OCI-LY3 (cell line): ENCODE measurements around the gene SLC50A1.

Experiments used
- H2AFZ ChIP-seq: fragments of 200-600, 300-600 bp; shearing (Covaris generic); 2 replicates; pipeline ENCODE4 v1.6.0; 2014; ENCODE audit warnings: antibody characterized with exemption, low read depth, low read length
- H3K27ac ChIP-seq: fragments of 200-600, 300-600 bp; sonication (generic); 2 replicates; pipeline ENCODE4 v1.5.1; 2014; ENCODE audit warnings: mild to moderate bottlenecking, low read length, moderate library complexity, mixed read lengths
- H3K27me3 ChIP-seq: fragments of 200-600, 300-600 bp; sonication (generic); 2 replicates; pipeline ENCODE4 v1.6.1; 2014; ENCODE audit warnings: low read depth, low read length, mixed read lengths
- H3K36me3 ChIP-seq: fragments of 200-600, 300-600 bp; sonication (generic); replicated peaks from 2 replicates; pipeline ENCODE3; 2014; ENCODE audit warnings: low read depth, low read length, mixed read lengths
- H3K4me1 ChIP-seq: fragments of 300-600, 200-600 bp; sonication (generic); 2 replicates; pipeline ENCODE4 v1.6.1; 2014; ENCODE audit warnings: low read length, mixed read lengths
- H3K4me2 ChIP-seq: fragments of 200-600, 300-600 bp; sonication (generic); 2 replicates; pipeline ENCODE4 v1.6.1; 2014; ENCODE audit warnings: low read length, mixed read lengths
- H3K4me3 ChIP-seq: fragments of 300-600, 200-600 bp; sonication (generic); 2 replicates; pipeline ENCODE4 v1.5.1; 2014; ENCODE audit warnings: antibody characterized with exemption, mild to moderate bottlenecking, low read length, moderate library complexity
- H3K79me2 ChIP-seq: fragments of 300-600, 200-600 bp; shearing (Covaris generic); 2 replicates; pipeline ENCODE4 v1.6.1; 2014; ENCODE audit warnings: mild to moderate bottlenecking, low read length, mixed read lengths
- H3K9ac ChIP-seq: fragments of 300-600, 200-600 bp; shearing (Covaris generic); 2 replicates; pipeline ENCODE4 v1.6.0; 2014; ENCODE audit warnings: mild to moderate bottlenecking, low read length, moderate library complexity
- H3K9me3 ChIP-seq: fragments of 200-600, 300-600 bp; shearing (Covaris generic); 2 replicates; pipeline ENCODE4 v1.6.1; 2014; ENCODE audit warnings: low read length, mixed read lengths; ENCODE audit not compliant: insufficient read depth
- H4K20me1 ChIP-seq: fragments of 200-600, 300-600 bp; sonication (generic); 2 replicates; pipeline ENCODE4 v1.6.1; 2016; ENCODE audit warnings: low read length, mixed read lengths; ENCODE audit not compliant: insufficient read depth
- EZH2phosphoT487 ChIP-seq: fragments of 200-600 bp; shearing (Covaris generic); IDR thresholded peaks from 2 replicates; pipeline ENCODE4 v1.6.1; 2018; ENCODE audit warnings: antibody characterized with exemption, mixed run types, low read depth
- TF ChIP-seq, protein P1 (sequence below): fragments of 200-600, 300-600 bp; sonication (generic); IDR thresholded peaks from 2 replicates; pipeline ENCODE4 v1.5.1; 2014; ENCODE audit warnings: antibody characterized with exemption, low read length, low read depth

Gene SLC50A1

GRCh38 chr1:155181371-155182051 is 45.9 kb downstream of the SLC50A1 start:
- Histone ChIP-seq H3K9me3 (no peaks in the 10 kb centered on the region), H3K27ac (no peak overlapping the region), H3K4me2 (no peak overlapping the region), H4K20me1 (no peaks in the 10 kb centered on the region), H3K36me3 (peaks cover 19% of the 10 kb centered on the region), H2AFZ (no peak overlapping the region), H3K9ac (no peak overlapping the region), H3K4me1 (peaks cover 31% of the 10 kb centered on the region), H3K79me2 (no peaks in the 10 kb centered on the region), H3K4me3 (no peak overlapping the region), H3K27me3 (no peaks in the 10 kb centered on the region)
- TF ChIP-seq, protein P1, sequence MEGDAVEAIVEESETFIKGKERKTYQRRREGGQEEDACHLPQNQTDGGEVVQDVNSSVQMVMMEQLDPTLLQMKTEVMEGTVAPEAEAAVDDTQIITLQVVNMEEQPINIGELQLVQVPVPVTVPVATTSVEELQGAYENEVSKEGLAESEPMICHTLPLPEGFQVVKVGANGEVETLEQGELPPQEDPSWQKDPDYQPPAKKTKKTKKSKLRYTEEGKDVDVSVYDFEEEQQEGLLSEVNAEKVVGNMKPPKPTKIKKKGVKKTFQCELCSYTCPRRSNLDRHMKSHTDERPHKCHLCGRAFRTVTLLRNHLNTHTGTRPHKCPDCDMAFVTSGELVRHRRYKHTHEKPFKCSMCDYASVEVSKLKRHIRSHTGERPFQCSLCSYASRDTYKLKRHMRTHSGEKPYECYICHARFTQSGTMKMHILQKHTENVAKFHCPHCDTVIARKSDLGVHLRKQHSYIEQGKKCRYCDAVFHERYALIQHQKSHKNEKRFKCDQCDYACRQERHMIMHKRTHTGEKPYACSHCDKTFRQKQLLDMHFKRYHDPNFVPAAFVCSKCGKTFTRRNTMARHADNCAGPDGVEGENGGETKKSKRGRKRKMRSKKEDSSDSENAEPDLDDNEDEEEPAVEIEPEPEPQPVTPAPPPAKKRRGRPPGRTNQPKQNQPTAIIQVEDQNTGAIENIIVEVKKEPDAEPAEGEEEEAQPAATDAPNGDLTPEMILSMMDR = no peak
- TF ChIP-seq EZH2phosphoT487 = no peak

DNA sequence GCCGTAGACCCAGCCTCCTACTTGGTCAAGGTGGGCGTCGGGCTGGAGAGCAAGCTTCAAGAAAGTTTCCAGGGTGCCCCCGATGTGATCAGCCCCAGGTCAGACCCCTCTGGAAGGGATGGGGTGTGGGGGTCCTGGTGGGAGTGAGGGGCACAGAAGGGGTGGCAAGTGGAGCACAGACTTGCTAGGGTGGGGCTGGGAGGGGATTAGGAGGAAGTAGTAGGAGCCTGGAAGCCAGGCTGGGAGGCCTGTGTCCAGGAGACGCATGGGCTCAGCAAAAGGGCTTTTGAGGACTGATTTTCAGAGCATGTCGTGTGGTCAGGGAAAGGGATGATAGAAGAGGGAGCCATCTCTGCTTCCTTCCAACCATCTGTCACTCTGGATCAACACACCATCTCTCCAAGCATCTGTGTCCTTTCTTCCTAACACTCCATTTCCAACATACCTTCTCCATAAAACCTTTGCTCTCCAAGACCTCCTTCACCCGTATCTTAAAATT is 46.4 kb downstream of the SLC50A1 start:
- Histone ChIP-seq H3K27ac (no peak overlapping the region), H3K9ac (no peak overlapping the region), H3K4me1 (peaks cover 26% of the 10 kb centered on the region), H3K27me3 (no peaks in the 10 kb centered on the region), H3K9me3 (no peaks in the 10 kb centered on the region), H4K20me1 (no peaks in the 10 kb centered on the region), H2AFZ (no peak overlapping the region), H3K79me2 (no peaks in the 10 kb centered on the region), H3K4me3 (no peak overlapping the region), H3K36me3 (peaks cover 19% of the 10 kb centered on the region), H3K4me2 (no peak overlapping the region)
- TF ChIP-seq, protein P1 = no peak
- TF ChIP-seq EZH2phosphoT487 = no peak

GRCh38 chr1:155183775-155184221 is 48.1 kb downstream of the SLC50A1 start:
- H3K4me1 ChIP-seq = peaks cover 20% of the 10 kb centered on the region
- no peaks in the 10 kb centered on the region for H3K27me3 ChIP-seq
- H4K20me1 ChIP-seq = no peaks in the 10 kb centered on the region
- H3K4me2 ChIP-seq = no peak overlapping the region
- TF ChIP-seq, protein P1 = no peak
- no peaks in the 10 kb centered on the region for H3K9me3 ChIP-seq
- H3K4me3 ChIP-seq = no peak overlapping the region
- H3K27ac ChIP-seq = no peak overlapping the region
- H2AFZ ChIP-seq = no peak overlapping the region
- no peak overlapping the region for H3K9ac ChIP-seq
- H3K79me2 ChIP-seq = no peaks in the 10 kb centered on the region
- peaks cover 9% of the 10 kb centered on the region for H3K36me3 ChIP-seq

DNA sequence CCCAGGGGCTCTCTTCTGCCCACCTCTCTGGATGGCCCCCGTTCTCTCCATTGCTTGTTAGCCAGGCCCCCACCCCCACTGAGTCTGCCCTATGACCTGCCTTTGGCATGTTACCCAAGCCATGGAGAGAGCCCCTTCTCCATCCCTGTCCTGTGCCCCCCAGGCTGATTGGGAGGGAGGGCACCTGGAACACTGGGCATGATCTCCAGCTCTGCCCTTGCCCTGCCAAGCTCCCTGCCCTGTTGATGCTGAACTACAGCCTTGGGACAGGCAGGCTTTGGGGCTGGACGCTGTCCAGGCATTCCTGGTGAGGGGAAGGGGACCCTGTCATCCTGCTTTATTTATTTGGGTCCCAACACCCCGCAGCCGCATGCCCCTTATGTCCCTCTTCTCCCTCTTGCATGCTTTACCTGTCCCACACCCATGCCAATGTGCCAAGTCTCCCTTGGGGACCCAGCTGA is 48.7 kb downstream of the SLC50A1 start:
- no peaks in the 10 kb centered on the region for H3K79me2 ChIP-seq
- H3K4me1 ChIP-seq = peaks cover 20% of the 10 kb centered on the region
- H3K4me3 ChIP-seq = no peak overlapping the region
- no peak overlapping the region for H3K27ac ChIP-seq
- no peaks in the 10 kb centered on the region for H3K27me3 ChIP-seq
- no peaks in the 10 kb centered on the region for H3K9me3 ChIP-seq
- H3K4me2 ChIP-seq = no peak overlapping the region
- H2AFZ ChIP-seq = no peak overlapping the region
- H3K36me3 ChIP-seq = peaks cover 8% of the 10 kb centered on the region
- TF ChIP-seq, protein P1 = no peak
- TF ChIP-seq EZH2phosphoT487 = no peak
- no peaks in the 10 kb centered on the region for H4K20me1 ChIP-seq
- no peak overlapping the region for H3K9ac ChIP-seq
